Fibroblast of upper back skin (primary cell): Measurements from ENCODE around the gene OR2A12.
"Not testable (repeated sequence)": the region's sequence is repeated elsewhere in the genome, so short reads cannot be mapped to it uniquely, and the experiment has no call there.

Source experiments
- DNase-seq: peaks from one replicate; pipeline ENCODE4 v3.0.0-alpha.2; 2013

The OR2A12 gene

GRCh38 chr7:144127714-144128334 is 41.7 kb downstream of the OR2A12 start:
- DNase-seq = peak; percentile 64

GRCh38 chr7:144129601-144130000 is 43.5 kb downstream of the OR2A12 start:
- DNase-seq = not testable (repeated sequence)

GRCh38 chr7:144130730-144131129 is 44.7 kb downstream of the OR2A12 start:
- no peak for DNase-seq

- no peak for DNase-seq
These were observed 46.2 kb downstream of the OR2A12 start for GRCh38 chr7:144132262-144132661.

DNA sequence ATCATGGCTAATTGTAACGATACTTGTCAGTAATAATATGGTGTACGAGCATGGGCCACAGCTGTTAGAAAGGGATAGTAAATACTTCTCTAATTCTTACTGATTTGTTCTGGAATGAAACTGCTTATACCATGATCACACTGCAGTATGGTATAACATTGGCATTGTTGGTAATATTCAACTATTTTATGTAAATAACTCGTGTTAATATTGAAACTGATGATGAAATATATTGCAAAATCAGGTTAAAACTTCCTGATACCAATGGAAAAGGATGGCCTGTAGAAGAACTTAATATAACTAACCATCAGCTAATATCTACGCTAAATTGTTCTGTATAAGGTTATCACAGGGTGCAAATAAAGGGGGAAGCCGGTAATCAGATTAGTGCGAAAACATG is 47.2 kb downstream of the OR2A12 start:
- DNase-seq = no peak

DNA sequence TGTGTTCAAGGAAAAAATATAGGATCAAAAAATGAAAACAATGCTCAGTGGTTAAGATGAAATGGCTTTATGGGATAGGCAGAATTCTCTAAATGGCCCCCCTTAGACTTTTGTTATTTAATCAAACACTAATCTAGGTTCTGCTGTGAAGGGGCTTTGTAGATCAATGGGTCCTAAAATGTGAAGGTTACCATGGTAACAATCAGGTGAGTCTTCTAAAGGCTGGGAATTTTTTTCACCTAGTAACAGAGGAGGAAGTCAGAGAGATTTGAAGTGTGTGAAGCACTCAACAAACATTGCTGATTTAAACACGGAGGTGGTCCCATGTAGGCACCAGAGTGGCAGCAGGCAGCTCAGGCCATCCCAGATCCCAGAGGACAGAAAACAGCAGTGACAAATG is 48.0 kb downstream of the OR2A12 start:
- no peak for DNase-seq

GRCh38 chr7:144137501-144137900 is 51.4 kb downstream of the OR2A12 start:
- peak; percentile 26 for DNase-seq

- no peak for DNase-seq
These were observed 56.1 kb downstream of the OR2A12 start for GRCh38 chr7:144142187-144142586.

- DNase-seq = no peak
These were observed 58.3 kb downstream of the OR2A12 start for GRCh38 chr7:144144426-144144825.

DNA sequence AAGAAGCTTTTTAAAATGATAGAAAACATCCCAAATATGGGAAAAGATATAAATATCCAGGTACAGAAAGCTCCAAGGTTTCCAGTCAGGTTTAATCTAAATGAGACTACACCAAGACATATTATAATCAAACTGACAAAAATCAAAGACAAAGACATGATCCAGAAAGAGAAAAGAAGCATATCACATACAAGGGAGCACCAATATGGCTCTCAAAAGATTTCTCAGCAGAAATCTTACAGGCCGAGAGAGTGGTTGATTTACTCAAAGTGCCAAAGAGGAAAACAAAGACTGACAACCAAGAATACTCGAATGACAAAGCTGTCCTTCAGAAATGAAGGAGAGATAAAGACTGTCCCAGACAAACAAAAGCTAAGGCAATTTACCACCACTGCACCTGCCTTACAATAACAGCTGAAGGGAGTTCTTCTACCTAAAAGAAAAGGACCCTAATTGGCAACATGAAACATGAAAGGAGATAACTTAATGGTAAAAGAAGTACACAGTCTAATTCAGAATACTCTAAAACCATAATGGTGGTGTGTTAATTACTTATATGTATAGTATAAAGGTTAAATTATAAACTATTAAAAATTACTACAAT is 62.2 kb downstream of the OR2A12 start:
- DNase-seq = no peak
